Measurements from ENCODE around the gene LRPPRC.

The LRPPRC gene

GRCh38 chr2:43995733-43996533 is at the start of gene LRPPRC:
Gene LRPPRC, minus strand, starts transcription at chr2:43995989. Its CDS starts 42 bp downstream, at chr2:43995947.
- CTCF ChIA-PET = no interaction called here
- POLR2A ChIA-PET = no interaction called here

GRCh38 chr2:44045061-44045460 is 49.3 kb upstream of the LRPPRC start:
- no peak for TF ChIP-seq CTCF (IDR thresholded peaks at IDR 0.05; ENCODE audit: control extremely low read depth, extremely low read depth, low read depth, missing control alignments)
- ChIA-PET POLR2A (interaction anchor here (0.7 kb wide), 1 partner anchor 57 kb away, joined by 4 read pairs; no protein-coding TSS in a partner anchor), CTCF (interaction anchor here (1.2 to 2.8 kb wide), 15 partner anchors 8 to 909 kb away, joined by 3 to 27 read pairs (median 4); no protein-coding TSS in a partner anchor)
- no peak for DNase-seq (ENCODE audit: extremely low spot score)

More at GRCh38 chr2:43995733-43996533, at the start of gene LRPPRC:
- peak; percentile 97 for DNase-seq (ENCODE audit: extremely low spot score)
- TF ChIP-seq CTCF (IDR thresholded peaks at IDR 0.05; ENCODE audit: control extremely low read depth, extremely low read depth, low read depth, missing control alignments) = no peak

- DNase-seq (ENCODE audit: extremely low spot score) = peak; percentile 87
- POLR2A ChIA-PET = no interaction called here
- TF ChIP-seq CTCF (IDR thresholded peaks at IDR 0.05; ENCODE audit: control extremely low read depth, extremely low read depth, low read depth, missing control alignments) = peak; percentile 97
- CTCF ChIA-PET = interaction anchor here (0.6 to 2.8 kb wide), 55 partner anchors 8 to 927 kb away, joined by 3 to 27 read pairs (median 3); partner anchors contain the start of gene CAMKMT
Measured at GRCh38 chr2:44044281-44044720, 48.5 kb upstream of the LRPPRC start.

GRCh38 chr2:44040365-44040764 is 44.6 kb upstream of the LRPPRC start:
- POLR2A ChIA-PET = no interaction called here
- CTCF ChIA-PET = interaction anchor here (1.9 kb wide), 1 partner anchor 439 kb away, joined by 5 read pairs; no protein-coding TSS in a partner anchor
- DNase-seq (ENCODE audit: extremely low spot score) = no peak
- no peak for TF ChIP-seq CTCF (IDR thresholded peaks at IDR 0.05; ENCODE audit: control extremely low read depth, extremely low read depth, low read depth, missing control alignments)

GRCh38 chr2:44038277-44038676 is 42.5 kb upstream of the LRPPRC start:
- ChIA-PET CTCF (interaction anchor here (0.8 to 1.8 kb wide), 4 partner anchors 16 to 309 kb away, joined by 3 to 4 read pairs (median 3); no protein-coding TSS in a partner anchor), POLR2A (no interaction called here)
- TF ChIP-seq CTCF (IDR thresholded peaks at IDR 0.05; ENCODE audit: control extremely low read depth, extremely low read depth, low read depth, missing control alignments) = no peak
- no peak for DNase-seq (ENCODE audit: extremely low spot score)

GRCh38 chr2:44037221-44037620 is 41.4 kb upstream of the LRPPRC start:
- CTCF ChIA-PET = interaction anchor here (1.6 kb wide), 1 partner anchor 23 kb away, joined by 3 read pairs; no protein-coding TSS in a partner anchor
- DNase-seq (ENCODE audit: extremely low spot score) = no peak
- TF ChIP-seq CTCF (IDR thresholded peaks at IDR 0.05; ENCODE audit: control extremely low read depth, extremely low read depth, low read depth, missing control alignments) = no peak
- POLR2A ChIA-PET = no interaction called here
